ENCODE results near the gene IL17RE.

DNA sequence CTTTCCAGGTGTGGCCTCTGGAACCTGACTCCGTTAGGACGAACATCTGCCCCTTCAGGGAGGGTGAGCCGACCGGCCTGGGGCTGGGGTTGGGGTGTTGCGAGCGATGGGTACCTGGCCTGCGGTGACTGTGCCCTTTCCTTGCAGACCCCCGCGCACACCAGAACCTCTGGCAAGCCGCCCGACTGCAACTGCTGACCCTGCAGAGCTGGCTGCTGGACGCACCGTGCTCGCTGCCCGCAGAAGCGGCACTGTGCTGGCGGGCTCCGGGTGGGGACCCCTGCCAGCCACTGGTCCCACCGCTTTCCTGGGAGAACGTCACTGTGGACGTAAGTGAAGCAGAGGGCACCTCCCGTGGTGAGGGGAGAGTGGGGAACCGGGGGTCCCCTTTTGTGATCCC, 25.5 kb downstream of the IL17RE start:
- TF ChIP-seq, protein P1, sequence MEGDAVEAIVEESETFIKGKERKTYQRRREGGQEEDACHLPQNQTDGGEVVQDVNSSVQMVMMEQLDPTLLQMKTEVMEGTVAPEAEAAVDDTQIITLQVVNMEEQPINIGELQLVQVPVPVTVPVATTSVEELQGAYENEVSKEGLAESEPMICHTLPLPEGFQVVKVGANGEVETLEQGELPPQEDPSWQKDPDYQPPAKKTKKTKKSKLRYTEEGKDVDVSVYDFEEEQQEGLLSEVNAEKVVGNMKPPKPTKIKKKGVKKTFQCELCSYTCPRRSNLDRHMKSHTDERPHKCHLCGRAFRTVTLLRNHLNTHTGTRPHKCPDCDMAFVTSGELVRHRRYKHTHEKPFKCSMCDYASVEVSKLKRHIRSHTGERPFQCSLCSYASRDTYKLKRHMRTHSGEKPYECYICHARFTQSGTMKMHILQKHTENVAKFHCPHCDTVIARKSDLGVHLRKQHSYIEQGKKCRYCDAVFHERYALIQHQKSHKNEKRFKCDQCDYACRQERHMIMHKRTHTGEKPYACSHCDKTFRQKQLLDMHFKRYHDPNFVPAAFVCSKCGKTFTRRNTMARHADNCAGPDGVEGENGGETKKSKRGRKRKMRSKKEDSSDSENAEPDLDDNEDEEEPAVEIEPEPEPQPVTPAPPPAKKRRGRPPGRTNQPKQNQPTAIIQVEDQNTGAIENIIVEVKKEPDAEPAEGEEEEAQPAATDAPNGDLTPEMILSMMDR (optimal IDR thresholded peaks at IDR 0.05 in 1 of 3, IDR thresholded peaks at IDR 0.05 in 1 of 3, conservative IDR thresholded peaks at IDR 0.05 in 1 of 3; ENCODE audit: extremely low read depth in 1 of 3, insufficient read depth in 2 of 3, low read length in 3 of 3) = no peak
- TF ChIP-seq EZH2 (IDR thresholded peaks at IDR 0.05; ENCODE audit: low read length) = no peak

Data from keratinocyte (primary cell).